Neural cell (in vitro differentiated cells): ENCODE measurements around the gene TTC8. TPM values are rescaled to one million over a fixed set of nuclear protein-coding genes. Genes with fewer than 3 reads are reported as not detected.

Experiments used
- H2AFZ ChIP-seq: fragments of 200-600, 300-800 bp; sonication (generic), shearing (Covaris generic); 2 replicates; pipeline ENCODE4 v1.6.0; 2014; ENCODE audit warnings: low read depth, mild to moderate bottlenecking, antibody characterized with exemption, low read length, moderate library complexity
- H3F3A ChIP-seq: fragments of 200-600 bp; shearing (Covaris generic); 2 replicates; pipeline ENCODE4 v1.6.1; 2016; ENCODE audit warnings: mild to moderate bottlenecking, moderate library complexity, mixed read lengths, antibody characterized with exemption, low read length; ENCODE audit not compliant: insufficient read depth, poor library complexity, severe bottlenecking
- H3K27ac ChIP-seq: fragments of 200-600, 300-800 bp; sonication (generic), shearing (Covaris generic); 2 replicates; pipeline ENCODE4 v1.5.1; 2014; ENCODE audit warnings: mild to moderate bottlenecking, low read length, moderate library complexity
- H3K27me3 ChIP-seq: fragments of 300-800, 200-600 bp; sonication (generic), shearing (Covaris generic); 2 replicates; pipeline ENCODE4 v1.6.0; 2014; ENCODE audit warnings: mild to moderate bottlenecking, low read depth, low read length, moderate library complexity; ENCODE audit not compliant: insufficient read depth
- H3K36me3 ChIP-seq: fragments of 300-800, 200-600 bp; sonication (generic), shearing (Covaris generic); 2 replicates; pipeline ENCODE4 v1.5.1; 2014; ENCODE audit warnings: mild to moderate bottlenecking, antibody characterized with exemption, low read length, moderate library complexity; ENCODE audit not compliant: insufficient read depth
- H3K4me2 ChIP-seq: fragments of 300-800, 200-600 bp; sonication (generic), shearing (Covaris generic); 2 replicates; pipeline ENCODE4 v1.6.0; 2014; ENCODE audit warnings: mild to moderate bottlenecking, low read length
- H3K4me3 ChIP-seq: fragments of 300-800, 200-600 bp; sonication (generic), shearing (Covaris generic); 2 replicates; pipeline ENCODE4 v1.5.1; 2014; ENCODE audit warnings: mild to moderate bottlenecking, low read length, moderate library complexity
- H3K79me2 ChIP-seq: fragments of 200-600 bp; shearing (Covaris generic); replicated peaks from 2 replicates; pipeline ENCODE4 v1.6.0; 2014; ENCODE audit warnings: mild to moderate bottlenecking, low read length, moderate library complexity; ENCODE audit not compliant: insufficient read depth
- H3K9ac ChIP-seq: fragments of 300-800, 200-600 bp; sonication (generic), shearing (Covaris generic); 2 replicates; pipeline ENCODE4 v1.6.1; 2016; ENCODE audit warnings: mild to moderate bottlenecking, low read length, mixed read lengths
- H3K9me2 ChIP-seq: fragments of 200-600 bp; shearing (Covaris generic); 2 replicates; pipeline ENCODE4 v1.6.1; 2016; ENCODE audit warnings: mild to moderate bottlenecking, low read length, mixed read lengths; ENCODE audit not compliant: insufficient read depth
- H3K9me3 ChIP-seq: fragments of 200-600, 300-800 bp; sonication (generic), shearing (Covaris generic); 2 replicates; pipeline ENCODE4 v1.6.1; 2016; ENCODE audit warnings: mild to moderate bottlenecking, mixed run types, low read length, moderate library complexity, mixed read lengths
- H4K20me1 ChIP-seq: fragments of 200-600 bp; shearing (Covaris generic); 2 replicates; pipeline ENCODE4 v1.6.1; 2016; ENCODE audit warnings: mild to moderate bottlenecking, mixed run types; ENCODE audit not compliant: insufficient read depth
- CTCF ChIP-seq: fragments of 450-650 bp; IDR thresholded peaks from 2 replicates; pipeline ENCODE4 v1.5.1; 2014; ENCODE audit warnings: antibody characterized with exemption, mild to moderate bottlenecking, moderate library complexity; ENCODE audit not compliant: poor library complexity, severe bottlenecking
- EP300 ChIP-seq: fragments of 450-650 bp; conservative IDR thresholded peaks from 2 replicates; pipeline ENCODE4 v1.6.1; 2014; ENCODE audit warnings: antibody characterized with exemption, mild to moderate bottlenecking, moderate library complexity; ENCODE audit not compliant: poor library complexity, severe bottlenecking
- EZH2 ChIP-seq: fragments of 200-600, 300-800 bp; shearing (Covaris generic), sonication (generic); IDR thresholded peaks from 2 replicates; pipeline ENCODE4 v1.6.1; 2014; ENCODE audit warnings: antibody characterized with exemption, low read length, borderline replicate concordance, mild to moderate bottlenecking; ENCODE audit not compliant: insufficient read depth, poor library complexity, severe bottlenecking
- MXI1 ChIP-seq: fragments of 450-650 bp; conservative IDR thresholded peaks from 2 replicates; pipeline ENCODE4 v1.6.1; 2014; ENCODE audit warnings: antibody characterized with exemption, mild to moderate bottlenecking; ENCODE audit not compliant: poor library complexity, severe bottlenecking
- POLR2AphosphoS5 ChIP-seq: IDR thresholded peaks from 2 replicates; pipeline ENCODE4 v1.6.1; 2012
- RAD21 ChIP-seq: fragments of 450-650 bp; conservative IDR thresholded peaks from 2 replicates; pipeline ENCODE4 v1.6.1; 2014; ENCODE audit warnings: antibody characterized with exemption, mild to moderate bottlenecking, moderate library complexity
- REST ChIP-seq: IDR thresholded peaks from 2 replicates; pipeline ENCODE4 v1.6.1; 2012; ENCODE audit warnings: borderline replicate concordance
- SMC3 ChIP-seq: fragments of 450-650 bp; conservative IDR thresholded peaks from 2 replicates; pipeline ENCODE4 v1.6.1; 2014; ENCODE audit warnings: antibody characterized with exemption, mild to moderate bottlenecking, moderate library complexity; ENCODE audit not compliant: poor library complexity
- TAF1 ChIP-seq: IDR thresholded peaks from 2 replicates; pipeline ENCODE4 v1.6.1; 2012; ENCODE audit warnings: low read depth
- polyA plus RNA-seq: library from polyadenylated mRNA; depleted of rRNA; stranded (reverse); fragments of >200 nt; gene quantifications from 2 replicates; pipeline ENCODE4 v1.2.3, GENCODE V29; 2014

The TTC8 gene
- polyA plus RNA-seq, 1 donor from 2014 or later = 28.1 TPM

- H3K4me3 ChIP-seq = peak overlapping the region; percentile 80
- H3K9me2 ChIP-seq = no peaks in the 10 kb centered on the region
- TF ChIP-seq EZH2 = no peak
- no peak for TF ChIP-seq TAF1
- TF ChIP-seq SMC3 = no peak
- no peak for TF ChIP-seq REST
- TF ChIP-seq POLR2AphosphoS5 = no peak
- TF ChIP-seq CTCF = no peak
- no peak for TF ChIP-seq RAD21
- TF ChIP-seq EP300 = no peak
- no peaks in the 10 kb centered on the region for H3K9me3 ChIP-seq
- H3K36me3 ChIP-seq = no peaks in the 10 kb centered on the region
- no peaks in the 10 kb centered on the region for H3F3A ChIP-seq
- H3K79me2 ChIP-seq = peaks cover 26% of the 10 kb centered on the region
- H3K27ac ChIP-seq = peak overlapping the region; percentile 84
- H3K27me3 ChIP-seq = no peaks in the 10 kb centered on the region
- peak overlapping the region; percentile 100 for H3K4me2 ChIP-seq
- peak overlapping the region; percentile 75 for H3K9ac ChIP-seq
- no peaks in the 10 kb centered on the region for H4K20me1 ChIP-seq
- peak overlapping the region; percentile 58 for H2AFZ ChIP-seq
Measured at GRCh38 chr14:88823968-88824313, 510 bp upstream of the TTC8 start.

GRCh38 chr14:88825078-88825458 lies 617 bp downstream of the TTC8 start:
- H3K36me3 ChIP-seq = no peaks in the 10 kb centered on the region
- peak overlapping the region; percentile 100 for H3K4me2 ChIP-seq
- peak overlapping the region; percentile 58 for H2AFZ ChIP-seq
- peaks cover 26% of the 10 kb centered on the region for H3K79me2 ChIP-seq
- H3K9me2 ChIP-seq = no peaks in the 10 kb centered on the region
- peak overlapping the region; percentile 84 for H3K27ac ChIP-seq
- H3K9ac ChIP-seq = peak overlapping the region; percentile 75
- no peaks in the 10 kb centered on the region for H4K20me1 ChIP-seq
- no peaks in the 10 kb centered on the region for H3F3A ChIP-seq
- no peaks in the 10 kb centered on the region for H3K27me3 ChIP-seq
- peak overlapping the region; percentile 80 for H3K4me3 ChIP-seq
- no peaks in the 10 kb centered on the region for H3K9me3 ChIP-seq
- TF ChIP-seq CTCF (no peak), EZH2 (no peak), POLR2AphosphoS5 (no peak), MXI1 (no peak), TAF1 (no peak), RAD21 (no peak), EP300 (no peak), REST (no peak), SMC3 (no peak)
